Stimulated activated CD4-positive, alpha-beta T cell treated with anti-CD3 and anti-CD28 coated beads, Interleukin-4, amount 100 ng/mL, for 24 hours (primary cell): ENCODE data around the gene GIGYF1.
A peak's percentile ranks its signal among the peaks of the same experiment; 100 is the strongest.
"Not testable (repeated sequence)": the region's sequence is repeated elsewhere in the genome, so short reads cannot be mapped to it uniquely, and the experiment has no call there.

ENCODE experiments used
- DNase-seq: peaks from one replicate; pipeline ENCODE4 v3.0.0-alpha.2; 2020

The GIGYF1 gene

GRCh38 chr7:100694098-100694745 is at the start of gene GIGYF1:
Gene GIGYF1 (minus strand): TSS chr7:100694250. CDS start chr7:100688238, 6,012 bp downstream.
- peak; percentile 71 for DNase-seq

- DNase-seq: no peak
Observed at GRCh38 chr7:100739934-100740333, 45.9 kb upstream of the GIGYF1 start.

- DNase-seq: no peak
Observed at GRCh38 chr7:100736671-100737070, 42.6 kb upstream of the GIGYF1 start.

GRCh38 chr7:100735730-100736129 is 41.7 kb upstream of the GIGYF1 start:
- no peak for DNase-seq

- no peak for DNase-seq
Observed at GRCh38 chr7:100731937-100732636, 38.0 kb upstream of the GIGYF1 start.

- DNase-seq: no peak
Observed at GRCh38 chr7:100730136-100730800, 36.2 kb upstream of the GIGYF1 start.

GRCh38 chr7:100728196-100728595 is 34.1 kb upstream of the GIGYF1 start:
- DNase-seq: no peak

- DNase-seq: no peak
Observed at GRCh38 chr7:100726996-100727761, 33.1 kb upstream of the GIGYF1 start.

- DNase-seq: not testable (repeated sequence)
Observed at GRCh38 chr7:100724364-100724763, 30.3 kb upstream of the GIGYF1 start.

GRCh38 chr7:100723732-100724275 is 29.8 kb upstream of the GIGYF1 start:
- no peak for DNase-seq

- no peak for DNase-seq
Observed at GRCh38 chr7:100722480-100723212, 28.6 kb upstream of the GIGYF1 start.

- DNase-seq: no peak
Observed at GRCh38 chr7:100721505-100721812, 27.4 kb upstream of the GIGYF1 start.

- DNase-seq: no peak
Observed at GRCh38 chr7:100720671-100721504, 26.8 kb upstream of the GIGYF1 start.

- DNase-seq: no peak
Observed at GRCh38 chr7:100720279-100720670, 26.2 kb upstream of the GIGYF1 start, which contains the start of gene EPO. Gene EPO (plus strand): TSS chr7:100720468. CDS start chr7:100720981, 513 bp downstream.

GRCh38 chr7:100719523-100720278 is 25.7 kb upstream of the GIGYF1 start:
- no peak for DNase-seq

- not testable (repeated sequence) for DNase-seq
Observed at GRCh38 chr7:100717073-100717472, 23.0 kb upstream of the GIGYF1 start.

- no peak for DNase-seq
Observed at GRCh38 chr7:100714725-100715124, 20.7 kb upstream of the GIGYF1 start.

GRCh38 chr7:100711369-100711768 is 17.3 kb upstream of the GIGYF1 start:
- DNase-seq: no peak

GRCh38 chr7:100710452-100710851 is 16.4 kb upstream of the GIGYF1 start:
- DNase-seq: no peak

GRCh38 chr7:100708395-100708794 is 14.3 kb upstream of the GIGYF1 start:
- no peak for DNase-seq
